Erythroblast (primary cell): ENCODE measurements around the gene MLLT10.

Experiments used
- GATA1 ChIP-seq: IDR thresholded peaks from 2 replicates; pipeline ENCODE4 v1.6.1; 2011; ENCODE audit warnings: low read depth, mild to moderate bottlenecking, control low read depth, low read length, moderate library complexity
- POLR2A ChIP-seq: IDR thresholded peaks from 2 replicates; pipeline ENCODE4 v1.6.1; 2011; ENCODE audit warnings: mild to moderate bottlenecking, low read length

DNA sequence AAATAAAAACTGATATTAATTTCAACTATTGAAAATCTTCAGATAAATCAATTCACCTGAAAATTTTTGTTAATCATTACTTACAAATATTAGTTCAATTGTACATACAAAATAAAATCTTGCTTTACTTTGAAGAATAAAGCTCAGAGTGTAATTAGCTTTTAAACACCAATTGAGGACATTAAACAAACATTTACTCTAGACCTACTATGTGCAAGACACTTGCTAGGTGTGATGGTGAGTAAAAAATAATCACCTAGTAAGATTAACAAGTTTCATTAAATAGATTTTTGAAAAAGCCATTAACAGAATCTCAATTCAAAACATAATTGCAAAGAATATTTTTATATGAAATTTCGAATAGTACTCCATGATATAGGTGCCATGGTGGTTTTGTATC, 3.9 kb upstream of the MLLT10 start:
- no peak for TF ChIP-seq POLR2A
- no peak for TF ChIP-seq GATA1
